WTC11 (cell line): ENCODE results near the gene C6orf47. TPM values are rescaled to one million over a fixed set of nuclear protein-coding genes. Genes with fewer than 3 reads are reported as not detected.

Source experiments
- ATAC-seq: fragments of 200-7000 bp; cut with Tn5 transposase; 2 replicates; pipeline ENCODE4 v1.10.0; 2021; ENCODE audit warnings: mild to moderate bottlenecking, moderate library complexity
- CTCF ChIA-PET: fragments of 300-600 bp; sonication (Branson Sonifier 250); formaldehyde crosslinking; loops from one replicate; lab custom pipeline; 2021; ENCODE audit warnings: antibody characterized with exemption; lab: Charles Lee
- POLR2A ChIA-PET: fragments of 350-600 bp; sonication (Branson Sonifier 250); formaldehyde crosslinking; loops from one replicate; lab custom pipeline; 2021; ENCODE audit warnings: antibody characterized with exemption; lab: Charles Lee
- DNase-seq: peaks from one replicate; pipeline ENCODE4 v3.0.0; 2021; ENCODE audit warnings: low spot score
- H3K27ac Mint-ChIP-seq: 2 replicates; pipeline ENCODE4 v1.8.0; 2021; ENCODE audit warnings: mixed read lengths
- H3K27me3 Mint-ChIP-seq: 2 replicates; pipeline ENCODE4 v1.8.0; 2021; ENCODE audit warnings: low read depth, mild to moderate bottlenecking, moderate library complexity, mixed read lengths
- H3K36me3 Mint-ChIP-seq: 2 replicates; pipeline ENCODE4 v1.8.0; 2021; ENCODE audit warnings: mixed read lengths
- H3K4me1 Mint-ChIP-seq: 2 replicates; pipeline ENCODE4 v1.8.0; 2022; ENCODE audit warnings: mixed read lengths
- H3K4me3 Mint-ChIP-seq: 2 replicates; pipeline ENCODE4 v1.8.0; 2021; ENCODE audit warnings: mild to moderate bottlenecking, moderate library complexity, mixed read lengths
- H3K9me3 Mint-ChIP-seq: 2 replicates; pipeline ENCODE4 v1.8.0; 2021; ENCODE audit warnings: mixed read lengths
- ATF2 ChIP-seq: sonication (generic); formaldehyde crosslinking; IDR thresholded peaks from 2 replicates; pipeline ENCODE4 v1.8.1; 2022; ENCODE audit warnings: low read depth, missing genetic modification reagents, borderline replicate concordance
- CBFB ChIP-seq: sonication (generic); formaldehyde crosslinking; IDR thresholded peaks from 2 replicates; pipeline ENCODE4 v1.8.1; 2022; ENCODE audit warnings: mild to moderate bottlenecking, low read depth, missing genetic modification reagents
- ESRRA ChIP-seq: sonication (generic); formaldehyde crosslinking; IDR thresholded peaks from 2 replicates; pipeline ENCODE4 v1.8.1; 2022; ENCODE audit warnings: mild to moderate bottlenecking, missing genetic modification reagents, borderline replicate concordance
- ETV6 ChIP-seq: sonication (generic); formaldehyde crosslinking; IDR thresholded peaks from 2 replicates; pipeline ENCODE4 v1.8.1; 2022; ENCODE audit warnings: mild to moderate bottlenecking, missing genetic modification reagents
- IRF2 ChIP-seq: sonication (generic); formaldehyde crosslinking; IDR thresholded peaks from 2 replicates; pipeline ENCODE4 v1.8.0; 2022; ENCODE audit warnings: low read depth, missing genetic modification reagents, borderline replicate concordance
- JAZF1 ChIP-seq: fragments of 250-450 bp; sonication (Bioruptor Pico); IDR thresholded peaks from 2 replicates; pipeline ENCODE4 v1.9.0; 2021; ENCODE audit warnings: moderate library complexity, mild to moderate bottlenecking, inconsistent platforms
- JUN ChIP-seq: sonication (generic); formaldehyde crosslinking; IDR thresholded peaks from 2 replicates; pipeline ENCODE4 v1.8.0; 2023; ENCODE audit warnings: mild to moderate bottlenecking, missing genetic modification reagents
- KAT7 ChIP-seq: sonication (generic); formaldehyde crosslinking; IDR thresholded peaks from 2 replicates; pipeline ENCODE4 v1.8.1; 2023; ENCODE audit warnings: missing genetic modification reagents, mild to moderate bottlenecking, borderline replicate concordance
- MXD4 ChIP-seq: fragments of 250-450 bp; sonication (Bioruptor Pico); IDR thresholded peaks from 2 replicates; pipeline ENCODE4 v1.8.0; 2021; ENCODE audit warnings: mild to moderate bottlenecking, moderate library complexity, borderline replicate concordance
- NFATC4 ChIP-seq: fragments of 250-450 bp; sonication (Bioruptor Pico); IDR thresholded peaks from 2 replicates; pipeline ENCODE4 v1.9.0; 2021; ENCODE audit warnings: mild to moderate bottlenecking
- NFYB ChIP-seq: sonication (generic); formaldehyde crosslinking; conservative IDR thresholded peaks from 2 replicates; pipeline ENCODE4 v1.8.0; 2022; ENCODE audit warnings: low read depth, missing genetic modification reagents
- NR2C2 ChIP-seq: sonication (generic); formaldehyde crosslinking; IDR thresholded peaks from 2 replicates; pipeline ENCODE4 v1.8.0; 2022; ENCODE audit warnings: mild to moderate bottlenecking, missing genetic modification reagents
- PRDM15 ChIP-seq: sonication (generic); formaldehyde crosslinking; IDR thresholded peaks from 2 replicates; pipeline ENCODE4 v1.8.0; 2022; ENCODE audit warnings: missing genetic modification reagents
- SMAD3 ChIP-seq: sonication (generic); formaldehyde crosslinking; IDR thresholded peaks from 2 replicates; pipeline ENCODE4 v1.8.0; 2022; ENCODE audit warnings: missing genetic modification reagents, mild to moderate bottlenecking, borderline replicate concordance
- SMAD4 ChIP-seq: sonication (generic); formaldehyde crosslinking; IDR thresholded peaks from 2 replicates; pipeline ENCODE4 v1.8.0; 2022; ENCODE audit warnings: mild to moderate bottlenecking, missing genetic modification reagents
- TP53 ChIP-seq: sonication (generic); formaldehyde crosslinking; IDR thresholded peaks from 2 replicates; pipeline ENCODE4 v1.8.1; 2023; ENCODE audit warnings: mild to moderate bottlenecking, missing genetic modification reagents
- ZBTB43 ChIP-seq: sonication (generic); formaldehyde crosslinking; IDR thresholded peaks from 2 replicates; pipeline ENCODE4 v1.8.1; 2023; ENCODE audit warnings: mild to moderate bottlenecking, missing genetic modification reagents
- ZNF138 ChIP-seq: sonication (generic); formaldehyde crosslinking; conservative IDR thresholded peaks from 2 replicates; pipeline ENCODE4 v1.8.1; 2022; ENCODE audit warnings: mild to moderate bottlenecking, moderate library complexity, missing genetic modification reagents
- ZNF219 ChIP-seq: sonication (generic); formaldehyde crosslinking; IDR thresholded peaks from 2 replicates; pipeline ENCODE4 v1.8.0; 2023; ENCODE audit warnings: missing genetic modification reagents, mild to moderate bottlenecking, borderline replicate concordance
- ZNF281 ChIP-seq: sonication (generic); formaldehyde crosslinking; IDR thresholded peaks from 2 replicates; pipeline ENCODE4 v1.8.0; 2023; ENCODE audit warnings: mild to moderate bottlenecking, missing genetic modification reagents
- ZNF317 ChIP-seq: sonication (generic); formaldehyde crosslinking; IDR thresholded peaks from 2 replicates; pipeline ENCODE4 v1.8.1; 2023; ENCODE audit warnings: low read depth, mild to moderate bottlenecking, moderate library complexity, missing genetic modification reagents, borderline replicate concordance
- ZNF423 ChIP-seq: fragments of 250-450 bp; sonication (Bioruptor Pico); IDR thresholded peaks from 2 replicates; pipeline ENCODE4 v2.1.2; 2022; ENCODE audit warnings: mild to moderate bottlenecking, moderate library complexity
- total RNA-seq: library from RNA; stranded (reverse); gene quantifications from 3 replicates; pipeline ENCODE4 v1.2.3, GENCODE V29; 2021

Gene C6orf47
- total RNA-seq, 1 experiment from 2014 or later: 16.3 TPM

GRCh38 chr6:31700740-31701401 lies 40.3 kb upstream of the C6orf47 start:
- H3K27me3 Mint-ChIP-seq: no peaks in the 10 kb centered on the region; the same call in 1 of the 2 replicates
- H3K9me3 Mint-ChIP-seq: no peaks in the 10 kb centered on the region
- no peak for TF ChIP-seq NR2C2 (CRISPR knock-in tag)
- TF ChIP-seq ZNF281 (CRISPR knock-in tag): no peak
- no peak for TF ChIP-seq NFYB
- TF ChIP-seq ESRRA (CRISPR knock-in tag): no peak
- no peak for TF ChIP-seq JAZF1 (CRISPR knock-in tag)
- TF ChIP-seq ZNF219 (CRISPR knock-in tag): no peak
- no peak for TF ChIP-seq SMAD3
- no peak for TF ChIP-seq ZNF423 (CRISPR knock-in tag)
- TF ChIP-seq ZNF317: no peak
- no peak for TF ChIP-seq TP53 (CRISPR knock-in tag)
- no peak for TF ChIP-seq ZNF138
- CTCF ChIA-PET: interaction anchor here (1.2 kb wide), 1 partner anchor 11 kb away, joined by 3 read pairs; no protein-coding TSS in a partner anchor
- H3K4me3 Mint-ChIP-seq: peak overlapping the region; percentile 95
- POLR2A ChIA-PET: no interaction called here
- peaks cover 12% of the 10 kb centered on the region for H3K4me1 Mint-ChIP-seq
- no peak for DNase-seq
- no peak overlapping the region for H3K27ac Mint-ChIP-seq
- H3K36me3 Mint-ChIP-seq: peaks cover 7% of the 10 kb centered on the region; the same call in 1 of the 2 replicates
- ATAC-seq: no peak

- Mint-ChIP-seq H3K9me3 (no peaks in the 10 kb centered on the region), H3K4me3 (no peak overlapping the region)
- TF ChIP-seq MXD4 (CRISPR knock-in tag): no peak
- no peak for TF ChIP-seq SMAD4 (CRISPR knock-in tag)
- no peak for TF ChIP-seq PRDM15 (CRISPR knock-in tag)
- no peak for TF ChIP-seq NR2C2 (CRISPR knock-in tag)
- TF ChIP-seq ETV6: no peak
- TF ChIP-seq KAT7 (CRISPR knock-in tag): no peak
- no peak for TF ChIP-seq JUN (CRISPR knock-in tag)
- no peak for TF ChIP-seq CBFB (CRISPR knock-in tag)
- TF ChIP-seq ATF2: no peak
- TF ChIP-seq NFATC4 (CRISPR knock-in tag): no peak
- no peak for TF ChIP-seq ZBTB43 (CRISPR knock-in tag)
- TF ChIP-seq IRF2 (CRISPR knock-in tag): no peak
- TF ChIP-seq, all 79 proteins: peak for 0
- ChIA-PET POLR2A (no interaction called here), CTCF (interaction anchor here (0.7 kb wide), 1 partner anchor 191 kb away, joined by 3 read pairs; no protein-coding TSS in a partner anchor)
- ATAC-seq (no peak), DNase-seq (no peak)
- peaks cover 11% of the 10 kb centered on the region for H3K36me3 Mint-ChIP-seq
- H3K4me1 Mint-ChIP-seq: peaks cover 8% of the 10 kb centered on the region
- no peaks in the 10 kb centered on the region; the same call in 1 of the 2 replicates for H3K27me3 Mint-ChIP-seq
- H3K27ac Mint-ChIP-seq: peak overlapping the region; percentile 41
Measured at GRCh38 chr6:31697555-31697954, 37.0 kb upstream of the C6orf47 start.
